HG03469 (cell line): ENCODE data around the gene RASD2.

ENCODE experiments used
- ATAC-seq: cut with Tn5 transposase; IDR thresholded peaks from one replicate; pipeline ENCODE4 v1.9.1; 2021; ENCODE audit warnings: mild to moderate bottlenecking, moderate library complexity, moderate number of reproducible peaks; ENCODE audit not compliant: unreplicated experiment

Gene RASD2

GRCh38 chr22:35539487-35539886 lies 1.1 kb upstream of the RASD2 start:
- no peak for ATAC-seq

DNA sequence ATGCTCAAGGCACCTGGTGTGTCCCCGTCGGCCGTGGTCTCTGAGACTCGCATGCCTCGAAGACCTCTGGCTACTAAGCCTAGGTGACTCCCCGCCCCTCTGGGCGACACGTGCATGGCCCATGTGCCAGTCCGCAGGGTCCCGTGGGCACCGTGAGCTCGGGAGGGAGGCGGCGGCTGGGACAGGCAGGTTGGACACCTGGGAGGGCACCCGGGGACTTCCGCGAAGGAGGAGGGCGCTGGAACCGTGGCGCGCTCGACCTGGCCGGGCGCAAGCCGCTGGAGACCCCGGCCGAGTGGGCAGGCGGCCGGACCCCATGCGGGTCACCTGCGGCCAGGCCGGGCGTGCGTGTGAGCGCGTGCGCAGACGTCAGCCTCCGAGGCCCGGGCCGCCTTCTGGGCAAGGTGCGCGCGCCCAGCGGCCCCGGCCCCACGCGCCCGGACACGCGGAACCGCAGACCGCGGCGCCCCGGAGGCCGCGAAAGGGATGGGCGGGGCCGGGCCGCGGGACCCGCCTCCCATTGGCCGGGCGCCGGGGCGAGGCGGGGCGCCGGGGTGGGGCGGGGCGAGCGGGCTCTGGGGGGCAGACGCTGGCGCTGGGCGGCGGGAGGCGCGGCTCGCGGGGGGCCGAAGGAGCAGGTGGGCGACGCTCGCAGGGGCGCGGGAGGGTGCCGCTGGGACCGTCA lies 579 bp upstream of the RASD2 start:
- no peak for ATAC-seq

DNA sequence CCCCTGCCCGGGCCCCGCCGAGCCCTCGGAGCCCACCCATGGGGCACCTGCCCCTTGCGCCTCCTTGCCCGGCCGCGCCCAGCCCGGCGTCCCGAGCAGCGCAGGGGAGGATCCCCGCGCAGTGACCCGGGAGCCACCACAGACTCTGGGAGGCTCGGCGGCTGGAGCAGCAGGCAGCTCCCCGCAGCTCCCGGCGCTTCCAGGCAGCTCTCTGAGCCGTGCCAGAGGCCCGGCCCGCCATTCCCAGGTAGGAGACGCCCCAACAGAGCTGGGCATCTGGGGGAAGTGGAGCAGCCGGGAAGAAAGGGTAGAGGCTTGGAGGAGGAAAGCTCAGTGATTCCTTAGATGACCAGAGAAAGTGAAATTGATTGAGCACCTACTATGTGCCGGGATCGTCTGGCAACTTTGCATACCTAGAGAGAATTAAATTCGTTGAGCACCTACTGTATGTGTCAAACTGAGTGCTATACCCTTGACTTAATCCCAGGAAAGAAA lies 670 bp downstream of the RASD2 start:
- ATAC-seq, result no peak

- no peak for ATAC-seq
Observed at GRCh38 chr22:35542157-35542938, 1.7 kb downstream of the RASD2 start.

DNA sequence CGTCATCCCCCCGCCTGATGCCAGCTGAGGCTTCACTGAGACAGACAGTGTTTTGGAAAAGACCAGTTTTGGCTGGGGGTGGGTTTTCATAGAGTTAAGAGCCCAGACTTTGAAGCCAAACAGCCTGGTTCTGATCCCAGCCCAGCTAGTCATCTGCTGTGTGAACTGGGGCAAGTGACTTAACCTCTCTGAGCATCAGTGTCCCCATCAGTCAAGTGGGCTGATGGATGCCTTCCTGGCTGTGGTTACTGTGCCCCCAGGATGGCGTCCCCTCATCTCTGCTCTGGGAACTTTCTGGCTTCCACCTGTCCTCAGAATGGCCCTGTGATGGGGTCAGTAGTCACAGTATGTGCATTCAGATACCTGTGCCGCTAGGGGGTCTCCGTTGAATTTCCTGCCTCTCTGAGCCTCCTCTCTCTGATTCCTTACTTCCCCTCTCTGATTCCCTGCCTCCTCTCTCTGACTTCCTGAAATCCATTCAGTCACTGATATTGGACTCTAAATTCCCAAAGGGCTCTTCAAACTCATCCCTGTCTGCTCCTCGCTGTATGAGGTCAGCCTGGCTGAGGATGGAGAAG lies 2.4 kb downstream of the RASD2 start:
- ATAC-seq, result no peak

DNA sequence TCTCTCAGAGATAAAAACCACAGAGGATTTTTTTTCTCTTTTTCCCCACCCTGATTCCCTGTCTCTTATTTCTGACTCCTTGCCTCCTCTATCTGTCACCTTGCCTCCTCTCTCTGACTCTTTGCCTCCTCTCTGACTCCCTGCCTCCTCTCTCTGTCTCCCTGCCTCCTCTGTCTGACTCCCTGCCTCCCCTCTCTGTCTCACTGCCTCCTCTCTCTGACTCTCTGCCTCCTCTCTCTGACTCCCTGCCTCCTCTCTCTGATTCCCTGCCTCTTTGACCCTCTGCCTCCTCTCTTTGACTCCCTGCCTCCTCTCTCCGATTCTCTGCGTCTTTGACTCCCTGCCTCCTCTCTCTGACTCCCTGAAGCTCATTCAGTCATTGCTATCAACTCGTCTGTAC lies 3.1 kb downstream of the RASD2 start:
- no peak for ATAC-seq

DNA sequence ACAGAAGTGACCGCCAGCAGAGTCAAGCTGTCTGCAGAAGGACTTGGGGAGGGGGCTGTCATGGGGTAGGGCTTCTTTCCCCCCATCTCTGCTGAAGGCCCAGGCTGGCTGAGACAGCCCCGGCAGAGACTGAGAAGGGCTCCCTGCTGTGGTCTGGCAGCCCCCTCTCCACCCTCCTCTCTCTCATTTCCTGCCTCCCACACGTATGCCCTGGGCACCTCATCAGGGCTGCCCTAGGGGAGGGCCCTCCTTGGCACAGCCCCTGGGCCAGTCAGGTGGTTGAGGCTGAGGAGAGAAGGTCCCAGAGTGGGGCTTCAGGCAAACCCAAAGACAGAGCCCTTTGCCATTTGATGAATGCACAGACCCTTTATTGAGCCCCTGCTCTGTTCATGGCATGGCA lies 3.6 kb downstream of the RASD2 start:
- ATAC-seq, result no peak

- ATAC-seq, result no peak
Observed at GRCh38 chr22:35544827-35545226, 4.2 kb downstream of the RASD2 start.

DNA sequence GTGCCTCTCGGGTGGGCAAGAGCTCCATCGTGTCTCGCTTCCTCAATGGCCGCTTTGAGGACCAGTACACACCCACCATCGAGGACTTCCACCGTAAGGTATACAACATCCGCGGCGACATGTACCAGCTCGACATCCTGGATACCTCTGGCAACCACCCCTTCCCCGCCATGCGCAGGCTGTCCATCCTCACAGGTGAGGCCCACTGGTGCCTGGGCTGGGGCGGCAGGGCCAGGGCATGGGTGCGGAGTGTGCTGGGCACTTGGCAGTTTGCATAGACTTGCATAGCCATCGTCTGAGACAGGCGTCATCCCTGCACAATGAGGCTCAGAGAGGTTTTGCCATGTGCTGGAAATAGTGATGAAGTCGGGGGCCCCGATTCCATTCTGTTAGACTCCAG lies 6.3 kb downstream of the RASD2 start:
- no peak for ATAC-seq

DNA sequence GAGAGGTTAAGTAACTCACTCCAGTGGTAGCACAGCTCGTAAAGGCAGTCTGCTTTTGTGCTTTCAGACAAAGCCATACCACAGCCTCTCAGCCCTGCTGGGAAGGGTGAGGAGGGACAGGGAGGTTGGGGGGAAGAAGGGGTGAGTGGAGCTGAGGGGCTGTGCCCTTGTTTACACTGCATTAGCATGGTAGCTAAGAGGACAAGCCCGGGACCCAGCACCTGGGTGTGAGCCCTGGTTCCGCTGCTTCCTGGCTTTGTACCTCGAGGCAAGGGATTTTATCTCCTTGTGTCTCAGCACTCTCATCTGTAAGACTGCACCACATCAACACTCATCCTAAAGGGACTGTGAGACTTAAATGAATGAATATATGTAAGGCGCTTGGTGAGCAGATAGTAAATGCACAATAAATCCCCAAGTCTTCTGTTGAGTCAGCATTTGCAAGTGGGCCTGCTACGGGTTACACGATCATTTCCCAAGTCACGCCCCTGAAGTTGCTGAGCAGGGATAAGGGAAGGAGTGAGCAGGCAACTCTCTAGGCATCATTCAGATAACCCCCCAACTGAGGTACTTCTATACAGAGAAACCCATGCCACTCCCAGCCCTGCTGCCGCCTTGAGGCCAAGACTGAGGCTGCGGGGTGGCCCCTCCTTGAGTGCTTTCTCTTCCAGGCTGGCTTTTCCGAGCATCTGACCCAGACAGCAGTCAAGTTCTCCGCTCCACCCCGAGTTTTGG lies 7.5 kb downstream of the RASD2 start:
- ATAC-seq, result no peak

DNA sequence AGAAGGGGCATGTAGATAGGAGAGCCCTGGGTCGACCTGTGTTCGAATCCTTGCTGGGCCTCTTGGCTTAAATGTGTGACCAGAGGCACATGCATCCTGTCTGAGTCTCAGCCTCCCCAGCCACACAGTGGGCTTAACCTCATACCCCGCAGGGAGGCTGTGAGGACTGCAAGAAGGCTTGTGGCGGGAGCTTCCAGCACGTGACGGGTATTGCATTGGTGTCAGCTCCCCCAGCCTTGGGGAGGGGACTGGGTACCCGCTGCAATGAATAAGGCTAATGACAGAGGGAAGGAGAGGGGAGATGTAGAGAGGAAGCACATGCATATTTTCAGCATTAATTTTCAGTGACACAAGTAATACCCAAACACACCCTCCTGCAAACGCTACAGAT lies 8.1 kb downstream of the RASD2 start:
- no peak for ATAC-seq

- ATAC-seq, result no peak
Observed at GRCh38 chr22:35549328-35549727, 8.7 kb downstream of the RASD2 start.

GRCh38 chr22:35551549-35552177 lies 11.0 kb downstream of the RASD2 start:
- ATAC-seq, result no peak

- ATAC-seq, result no peak
Observed at GRCh38 chr22:35552196-35552842, 11.7 kb downstream of the RASD2 start.

DNA sequence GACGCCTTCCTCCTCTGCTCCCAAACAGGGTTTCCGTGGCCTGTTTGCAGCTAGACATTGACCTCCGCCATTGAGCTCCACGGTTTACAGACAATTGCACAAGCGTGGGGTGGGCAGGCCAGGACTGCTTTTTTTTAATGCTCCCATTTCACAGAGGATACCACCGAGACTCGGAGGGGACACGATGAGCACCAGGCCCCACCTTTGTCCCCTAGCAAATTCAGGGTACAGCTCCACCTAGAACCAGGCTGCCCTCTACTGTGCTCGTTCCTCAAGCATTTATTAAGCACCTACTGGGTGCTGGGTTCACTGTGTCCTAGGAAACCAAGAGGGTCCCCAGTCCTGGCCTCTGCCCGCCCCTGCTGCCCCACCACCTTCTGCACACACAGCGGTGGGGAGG lies 12.2 kb downstream of the RASD2 start:
- ATAC-seq, result no peak

GRCh38 chr22:35553341-35553740 lies 12.7 kb downstream of the RASD2 start:
- no peak for ATAC-seq

GRCh38 chr22:35554297-35554845 lies 13.7 kb downstream of the RASD2 start:
- no peak for ATAC-seq

DNA sequence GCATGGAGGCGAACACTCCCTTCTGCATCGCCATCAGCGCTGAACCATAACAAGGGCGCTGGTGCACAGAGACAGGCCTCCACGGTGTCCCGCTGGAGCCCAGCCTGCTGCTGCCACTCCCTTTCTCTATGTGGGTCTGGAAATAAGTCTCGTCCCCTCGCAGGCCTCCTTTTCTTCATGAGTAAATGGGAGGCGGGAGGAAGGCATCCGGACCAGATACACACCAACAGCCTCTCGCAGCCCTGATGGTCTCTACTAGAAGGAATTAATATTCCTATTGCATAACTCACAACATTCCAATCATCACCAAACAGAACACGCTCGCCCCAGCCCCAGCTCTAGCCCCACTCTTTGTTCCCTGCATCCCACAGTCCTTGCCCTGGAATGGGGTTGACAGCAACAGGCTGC lies 14.9 kb downstream of the RASD2 start:
- no peak for ATAC-seq

- no peak for ATAC-seq
Observed at GRCh38 chr22:35555946-35556547, 15.4 kb downstream of the RASD2 start.

DNA sequence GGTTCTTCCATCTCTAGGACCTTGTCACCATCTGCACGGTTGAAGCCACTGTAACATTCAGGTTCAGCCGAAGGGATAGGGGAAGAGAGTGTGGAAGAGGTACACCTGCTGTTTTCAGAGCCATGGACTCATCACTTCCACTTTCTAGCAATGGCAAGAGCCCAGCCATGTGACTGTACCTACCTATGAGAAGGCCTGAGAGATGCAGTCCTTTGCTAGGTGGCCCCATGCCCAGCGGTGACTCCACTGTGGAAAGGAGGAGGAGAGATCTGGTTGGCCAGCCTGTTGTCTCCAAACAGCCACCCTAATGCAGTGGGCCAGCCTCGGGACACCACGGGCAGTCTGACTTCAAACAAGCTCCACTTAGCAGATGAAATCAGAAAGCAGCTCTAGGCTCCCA lies 16.0 kb downstream of the RASD2 start:
- ATAC-seq, result no peak
